ENCODE results near the gene COL4A2.

DNA sequence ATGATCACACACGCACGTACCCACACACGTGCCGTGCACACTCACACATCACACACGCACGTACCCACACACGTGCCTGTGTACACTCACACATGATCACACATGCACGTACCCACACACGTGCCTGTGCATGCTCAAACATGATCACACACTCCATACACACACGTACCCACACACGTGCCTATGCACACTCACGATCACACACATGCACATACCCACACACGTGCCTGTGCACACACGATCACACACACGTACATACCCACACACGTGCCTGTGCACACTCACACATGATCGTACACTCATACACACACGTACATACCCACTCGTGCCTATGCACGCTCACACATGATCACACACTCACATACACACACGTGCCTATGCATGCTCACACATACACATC is 167.6 kb downstream of the COL4A2 start:
- no peak for TF ChIP-seq EZH2 (IDR thresholded peaks at IDR 0.05; ENCODE audit: insufficient read depth, poor library complexity, severe bottlenecking)
- no peak for TF ChIP-seq EZH2phosphoT487 (IDR thresholded peaks at IDR 0.05; ENCODE audit: insufficient read depth, low read depth)
